Midbrain (tissue), 1 donor: ENCODE results near the gene EHD3.

Experiments used
- DNase-seq: peaks from one replicate; lab custom pipeline; 2025; lab: John Stamatoyannopoulos, UW

The EHD3 gene

DNA sequence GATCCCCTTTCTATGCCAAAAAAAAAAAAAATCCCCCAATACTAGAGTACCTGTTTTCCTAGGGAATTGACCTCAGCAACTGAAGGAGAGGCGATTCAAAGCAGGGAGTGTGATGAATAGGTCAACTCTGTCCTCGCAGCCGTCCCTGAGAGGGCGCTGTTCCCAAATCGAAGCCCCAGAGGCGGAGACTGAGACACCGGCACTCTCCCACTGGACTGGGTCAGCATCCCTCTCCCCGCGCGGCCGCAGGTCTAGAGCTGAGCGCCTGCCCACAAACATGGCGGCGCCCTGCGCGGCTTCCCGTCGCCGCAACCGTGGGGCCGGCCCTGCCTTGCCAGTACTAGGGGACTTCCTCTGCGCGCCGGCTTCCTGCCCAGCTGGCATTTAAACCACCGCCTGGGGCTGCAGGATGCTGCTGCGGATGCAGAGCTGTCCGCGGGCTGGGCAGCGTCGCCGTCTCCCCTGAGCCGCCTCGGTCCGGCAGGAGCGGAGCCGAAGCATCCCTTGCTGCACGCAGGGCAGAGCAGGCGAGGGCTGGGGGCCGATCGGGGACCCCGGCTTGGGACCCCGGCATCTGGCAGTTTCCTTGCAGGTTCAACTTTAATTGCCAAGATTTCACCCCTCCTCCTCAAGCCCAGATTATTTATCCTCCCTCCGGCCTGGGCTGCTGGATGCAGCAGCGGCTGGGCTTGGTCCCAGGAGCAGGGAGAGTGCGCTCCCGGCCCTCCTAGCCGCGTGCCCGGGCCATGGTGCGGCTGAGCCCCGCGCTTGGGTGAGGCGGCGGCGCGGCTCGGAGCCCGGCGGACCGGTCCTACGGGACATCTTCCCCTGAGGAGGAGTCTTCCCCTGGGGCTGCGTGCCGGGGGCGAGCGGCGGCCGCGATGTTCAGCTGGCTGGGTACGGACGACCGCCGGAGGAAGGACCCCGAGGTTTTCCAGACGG is at the start of gene EHD3:
Gene EHD3, plus strand, starts transcription at position 412 of the 942 bp plus-strand sequence. Its CDS starts 470 bp downstream, at position 882.
- DNase-seq = peak; percentile 93

DNA sequence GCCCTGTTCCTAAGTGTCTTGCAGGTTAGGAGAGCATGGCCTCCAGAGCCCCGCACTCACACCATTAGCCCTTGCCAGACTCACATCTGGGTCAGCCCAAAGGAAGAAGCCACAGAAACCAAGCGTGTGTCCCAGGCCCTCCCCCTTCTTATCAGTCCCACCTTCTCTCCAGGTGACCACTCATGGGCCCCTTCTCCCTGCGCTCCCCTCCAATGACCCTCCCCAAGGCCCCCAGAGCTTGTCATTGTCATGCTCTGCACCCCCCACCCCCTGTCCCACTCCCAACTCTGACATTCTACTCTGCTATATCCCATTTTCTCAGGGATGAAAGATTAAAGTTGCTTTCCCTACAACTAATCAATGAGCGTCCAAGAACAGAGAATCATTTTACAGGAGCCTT is 46.8 kb upstream of the EHD3 start:
- DNase-seq = no peak

DNA sequence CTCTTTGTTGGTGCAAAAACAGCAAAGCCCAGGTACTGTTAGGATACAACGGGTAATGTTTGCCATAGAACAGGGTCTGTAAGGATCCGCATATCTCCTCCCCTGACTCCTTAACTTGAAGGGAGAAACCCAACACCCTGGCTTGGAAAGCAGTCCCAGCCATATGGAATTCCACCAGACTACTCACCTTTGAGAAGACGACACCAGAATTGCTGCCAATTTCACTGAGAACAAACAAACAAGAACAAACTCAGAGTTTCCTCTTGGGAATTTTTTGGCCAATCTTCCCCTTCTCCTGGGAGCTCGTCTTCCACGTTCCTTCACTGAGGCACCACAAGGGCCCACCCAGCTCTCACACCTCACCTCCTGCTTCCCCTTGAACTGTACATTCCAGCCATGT is 45.8 kb upstream of the EHD3 start:
- DNase-seq = no peak

DNA sequence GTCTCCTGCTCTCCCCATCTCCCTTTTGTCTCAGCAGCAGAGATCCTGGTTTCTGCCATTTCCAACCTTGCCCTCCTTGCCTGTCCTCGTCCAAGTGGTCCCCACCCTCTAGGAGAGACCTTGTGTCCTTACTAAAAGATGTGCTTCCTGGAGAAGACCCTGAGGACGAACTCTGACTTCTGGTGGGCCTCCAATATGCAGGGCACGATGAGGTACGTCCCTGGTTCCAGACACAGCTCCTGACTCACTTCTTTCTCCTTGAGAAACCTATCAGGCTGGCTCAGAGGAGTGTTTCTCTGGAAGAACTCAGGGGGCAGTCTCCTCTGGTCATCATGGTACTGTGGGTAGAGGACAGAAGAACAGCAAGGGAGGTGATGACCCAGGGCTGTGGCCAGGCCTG is 44.8 kb upstream of the EHD3 start:
- no peak for DNase-seq

DNA sequence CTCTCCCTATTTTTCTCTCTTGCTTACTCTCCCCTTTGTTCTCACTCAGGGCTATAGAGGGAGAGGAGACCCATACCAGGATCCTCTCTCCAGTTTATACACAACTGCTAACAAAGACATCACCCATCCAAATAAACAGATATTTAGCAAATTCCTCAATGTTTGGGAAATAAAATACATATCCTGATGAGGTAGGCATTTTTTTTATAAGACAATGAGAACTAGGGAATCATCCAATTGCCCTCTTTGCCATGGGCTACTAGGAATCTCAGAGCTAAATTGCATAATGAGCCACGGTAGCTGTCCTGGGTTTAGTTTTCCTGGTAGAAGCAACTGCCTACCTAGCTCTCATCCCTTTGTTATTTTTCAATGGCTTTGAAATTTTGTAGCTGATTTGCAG is 43.8 kb upstream of the EHD3 start:
- DNase-seq = no peak

DNA sequence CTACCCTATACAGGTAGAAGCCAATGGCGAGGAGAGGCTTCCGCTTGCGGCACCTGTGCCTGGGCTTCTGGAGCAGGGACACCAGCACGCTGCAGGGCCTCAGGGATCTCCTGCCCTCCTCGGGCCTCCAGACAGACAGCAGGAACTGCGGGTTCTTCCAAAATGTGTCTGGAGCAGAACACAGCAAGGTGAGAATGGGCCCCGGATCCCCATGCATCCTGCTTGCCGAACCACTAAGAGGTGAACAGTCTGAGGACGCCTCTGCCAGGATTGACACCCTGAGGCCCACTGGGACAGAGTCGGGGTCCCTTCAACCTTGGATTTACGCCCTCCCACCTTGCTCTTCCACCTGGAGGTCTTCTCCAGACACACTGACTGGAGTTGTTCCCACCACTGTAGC is 42.0 kb upstream of the EHD3 start:
- DNase-seq = no peak

DNA sequence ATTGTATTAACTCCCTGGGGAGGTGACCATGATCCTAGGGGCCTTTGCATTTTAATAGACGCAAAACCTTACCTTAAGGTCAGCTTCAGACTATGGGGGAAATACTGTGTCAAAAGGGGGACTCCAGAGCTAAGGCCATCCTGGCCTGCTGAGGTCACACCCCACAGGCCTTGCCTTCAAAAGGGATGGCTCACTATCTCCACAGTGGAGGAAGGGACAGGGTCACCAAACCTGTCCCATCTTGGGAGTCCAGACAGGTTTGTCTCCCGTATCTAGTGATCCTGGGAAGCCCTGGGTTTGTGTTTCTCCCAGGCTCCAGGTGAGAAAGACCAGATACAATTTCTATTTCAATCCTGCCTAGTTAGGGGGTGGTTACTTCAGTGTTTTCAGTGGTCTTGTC is 41.6 kb upstream of the EHD3 start:
- DNase-seq = no peak

DNA sequence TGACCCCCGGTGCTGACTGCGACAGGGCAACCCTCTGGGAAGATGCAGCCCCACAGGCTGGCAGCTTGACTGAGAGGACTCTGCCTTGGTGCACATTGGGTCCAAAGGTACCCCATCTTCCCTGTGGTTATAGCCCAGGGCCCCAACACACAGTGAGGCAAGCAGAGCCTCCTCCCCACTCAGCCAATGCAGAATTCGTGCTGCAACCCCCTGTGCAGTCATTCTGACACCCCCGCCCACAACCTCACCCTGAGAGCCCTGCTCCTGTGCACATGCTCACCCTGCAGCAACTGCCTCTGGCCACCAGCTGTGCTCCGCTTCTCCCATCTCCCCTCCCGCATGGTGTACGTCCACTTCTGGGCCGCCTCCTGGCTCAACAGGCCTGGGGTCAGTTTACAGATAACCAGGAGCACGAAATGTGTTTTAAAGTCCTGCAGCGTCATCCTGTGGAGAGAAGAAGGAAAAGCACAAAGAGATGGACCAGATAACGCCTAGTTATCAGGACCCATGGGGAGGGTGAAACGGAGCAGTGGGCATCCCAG is 41.0 kb upstream of the EHD3 start:
- no peak for DNase-seq

DNA sequence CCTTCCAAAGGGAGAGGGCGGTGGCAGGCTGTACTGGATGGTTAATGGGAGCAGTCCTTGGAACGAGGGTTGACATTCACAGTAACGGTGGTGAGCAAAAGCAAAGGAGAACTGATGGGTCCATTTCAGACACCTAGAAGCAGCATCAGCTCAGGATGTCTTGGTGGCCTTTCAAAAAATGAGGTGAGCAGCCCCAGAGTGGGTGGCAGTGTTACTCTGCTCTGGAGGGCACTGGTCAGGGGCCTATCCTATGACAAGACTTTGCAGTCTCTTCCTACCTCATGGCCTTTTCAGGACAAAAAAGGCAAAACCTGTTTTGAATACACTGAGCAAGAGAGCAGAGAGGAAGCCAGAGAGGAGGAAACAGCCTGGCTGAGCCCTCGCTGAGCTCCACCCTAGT is 40.1 kb upstream of the EHD3 start:
- no peak for DNase-seq

DNA sequence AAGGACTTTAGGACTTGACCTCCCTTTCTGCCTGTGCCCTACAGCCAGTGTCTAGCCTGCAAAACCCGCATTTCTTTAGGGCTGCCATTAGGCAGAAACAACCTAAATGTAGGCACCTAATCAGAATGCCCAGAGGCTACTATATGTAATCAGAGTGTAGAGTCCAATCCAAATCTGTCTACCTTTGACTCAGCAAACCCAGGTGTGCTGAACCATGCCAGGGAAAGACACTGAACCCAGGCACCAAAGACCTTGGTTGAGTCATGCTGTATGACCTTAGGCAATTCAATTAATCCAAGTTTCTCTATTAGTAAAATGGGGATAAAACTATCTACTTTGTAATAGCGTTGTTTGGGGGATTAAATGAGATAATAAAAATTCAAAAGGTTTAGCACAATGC is 37.3 kb upstream of the EHD3 start:
- no peak for DNase-seq

DNA sequence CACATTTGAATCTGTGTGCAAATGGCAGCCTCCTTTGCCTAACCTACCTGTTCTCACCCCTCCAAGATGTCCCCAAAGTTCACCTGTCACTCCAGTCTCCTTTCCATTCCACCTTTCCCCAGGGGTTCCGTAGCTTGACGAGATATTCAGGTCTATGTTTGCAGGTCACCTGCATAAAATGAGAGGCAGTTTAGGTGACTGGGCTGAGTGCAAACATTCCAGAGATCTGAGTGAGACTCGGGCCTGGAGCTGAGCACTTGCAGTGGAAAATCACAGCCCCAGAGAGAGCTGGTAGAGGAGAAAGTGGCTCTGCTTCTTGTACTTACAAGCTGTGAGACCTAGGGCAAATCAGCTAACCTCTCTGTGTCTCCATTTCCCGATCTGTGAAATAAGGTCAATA is 36.8 kb upstream of the EHD3 start:
- no peak for DNase-seq

DNA sequence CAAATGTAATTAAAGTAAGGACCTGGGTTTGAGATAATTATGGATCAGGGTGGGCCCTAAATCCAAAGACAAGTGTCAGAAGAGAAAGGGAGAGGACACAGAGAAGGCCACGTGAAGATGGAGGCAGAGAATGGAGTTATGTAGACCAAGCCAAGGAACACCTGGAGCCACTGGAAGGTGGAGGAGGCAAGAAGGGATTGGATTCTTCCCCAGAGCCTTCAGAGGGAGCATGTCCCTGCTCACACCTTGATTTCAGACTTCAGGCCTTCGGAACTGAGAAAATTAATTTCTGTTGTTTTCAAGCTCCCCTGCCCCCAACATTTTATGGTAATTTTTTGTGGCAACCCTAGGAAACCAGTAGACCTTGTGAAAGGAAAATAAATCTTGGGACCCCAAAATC is 36.3 kb upstream of the EHD3 start:
- DNase-seq = no peak

DNA sequence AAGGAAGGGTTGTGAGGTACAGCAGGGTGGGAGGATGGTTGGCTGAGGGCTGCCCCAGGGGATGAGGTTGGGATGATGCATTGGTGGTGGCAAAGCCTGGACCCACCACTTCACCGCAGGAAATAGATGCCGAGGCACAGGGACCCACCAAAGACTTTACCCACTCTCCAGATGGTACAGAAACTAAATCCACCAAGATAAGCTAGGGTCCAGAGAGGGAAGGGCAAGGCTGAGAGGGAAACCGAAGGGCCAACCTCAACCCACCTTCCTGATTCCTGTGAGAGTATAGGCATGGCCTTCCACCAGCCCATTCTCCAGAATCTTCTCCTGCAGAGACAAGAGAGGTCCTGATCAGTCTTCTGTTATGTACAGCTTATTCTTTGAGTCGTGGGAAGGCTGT is 34.7 kb upstream of the EHD3 start:
- DNase-seq = no peak

DNA sequence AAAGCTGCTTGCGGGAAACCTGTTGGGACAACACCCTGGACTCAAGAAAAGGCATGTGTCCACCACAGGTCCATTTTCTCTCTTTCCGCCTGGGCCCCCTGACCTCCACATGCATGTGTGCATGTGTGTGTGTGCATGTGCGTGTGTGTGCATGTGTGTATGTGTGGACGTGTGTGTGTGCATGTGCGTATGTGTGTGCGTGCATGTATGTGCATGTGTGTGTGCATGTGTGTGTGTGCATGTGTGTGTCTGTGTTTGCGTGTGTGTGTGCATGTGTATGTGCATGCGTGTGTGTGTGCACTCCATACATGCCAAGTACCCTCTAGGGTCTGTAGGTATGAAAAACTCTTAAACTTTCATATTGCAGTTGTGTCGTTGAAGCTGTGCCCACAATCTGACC is 33.0 kb upstream of the EHD3 start:
- DNase-seq = no peak

DNA sequence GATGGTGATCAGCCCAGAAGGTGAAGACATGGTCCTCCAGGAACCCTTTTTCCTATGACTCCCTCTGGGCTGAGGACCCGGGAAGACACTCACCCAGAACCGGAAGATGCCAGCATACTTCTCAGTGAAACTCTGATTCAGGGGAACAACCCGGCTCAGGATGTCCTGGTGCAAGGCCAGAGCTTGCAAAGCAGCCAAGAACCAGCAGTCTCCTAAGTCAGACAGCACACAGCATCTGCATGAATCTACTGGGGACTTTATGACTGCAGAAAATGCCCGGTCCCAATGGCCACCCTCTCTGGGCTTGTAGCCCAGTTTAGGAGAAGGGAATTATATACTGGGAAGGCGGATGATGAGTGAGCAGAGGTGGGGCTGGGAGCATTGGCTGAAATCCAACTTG is 31.9 kb upstream of the EHD3 start:
- DNase-seq = no peak

DNA sequence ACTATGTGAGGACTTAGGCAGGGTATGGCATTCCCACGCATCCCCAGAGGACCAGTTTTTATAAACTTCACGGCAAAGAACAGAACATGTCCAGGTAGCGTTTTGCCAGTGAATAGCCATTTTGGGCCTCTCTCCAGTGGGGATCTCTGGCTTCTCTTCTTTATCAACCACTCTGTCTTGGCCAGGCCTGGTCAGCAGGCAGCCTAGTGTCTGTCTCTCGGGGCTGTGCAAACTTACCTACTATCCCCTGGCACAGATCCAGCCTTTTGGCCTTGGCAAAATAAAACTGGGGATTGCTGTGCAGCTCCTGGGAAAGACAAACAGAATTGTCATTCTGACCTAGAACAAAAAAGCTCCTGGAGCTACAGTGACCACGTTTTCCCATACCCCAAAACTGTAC is 31.1 kb upstream of the EHD3 start:
- no peak for DNase-seq

DNA sequence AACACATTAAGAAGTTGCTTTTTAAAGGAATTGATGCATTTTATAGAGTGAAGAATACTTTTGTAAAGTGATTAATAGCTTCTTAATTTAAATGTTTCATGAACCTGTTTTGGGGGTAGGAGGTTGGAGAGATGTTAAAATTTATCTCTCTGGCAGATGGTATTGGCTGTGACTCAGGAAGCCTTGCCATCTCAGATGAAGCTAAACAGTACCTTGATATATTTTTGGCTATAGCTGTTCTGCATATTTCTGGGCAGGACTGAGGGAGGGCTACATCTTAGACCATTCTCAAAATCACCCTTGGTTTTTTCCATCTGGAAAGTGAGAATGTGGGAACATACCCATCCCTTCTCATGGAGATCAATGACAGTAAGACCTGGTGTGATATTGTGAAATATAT is 30.0 kb upstream of the EHD3 start:
- no peak for DNase-seq

DNA sequence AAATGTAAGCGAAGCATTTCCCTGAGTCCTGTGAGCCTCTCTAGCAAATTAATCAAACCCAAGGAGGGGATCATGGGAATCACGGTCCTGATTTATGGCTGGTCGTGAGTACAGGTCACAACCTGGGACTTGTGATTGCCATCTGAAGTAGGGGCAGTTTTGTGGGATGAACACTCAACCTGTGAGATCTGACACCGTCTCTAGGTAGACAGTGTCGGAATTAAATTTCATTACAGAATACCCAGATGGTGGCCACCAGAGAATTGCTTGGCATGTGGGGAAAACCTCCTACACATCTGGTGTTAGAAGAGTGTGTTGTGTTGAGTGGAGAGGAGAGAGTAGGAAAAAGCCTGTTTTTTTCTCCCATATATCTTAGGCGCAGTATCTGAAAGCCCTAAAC is 29.2 kb upstream of the EHD3 start:
- no peak for DNase-seq

DNA sequence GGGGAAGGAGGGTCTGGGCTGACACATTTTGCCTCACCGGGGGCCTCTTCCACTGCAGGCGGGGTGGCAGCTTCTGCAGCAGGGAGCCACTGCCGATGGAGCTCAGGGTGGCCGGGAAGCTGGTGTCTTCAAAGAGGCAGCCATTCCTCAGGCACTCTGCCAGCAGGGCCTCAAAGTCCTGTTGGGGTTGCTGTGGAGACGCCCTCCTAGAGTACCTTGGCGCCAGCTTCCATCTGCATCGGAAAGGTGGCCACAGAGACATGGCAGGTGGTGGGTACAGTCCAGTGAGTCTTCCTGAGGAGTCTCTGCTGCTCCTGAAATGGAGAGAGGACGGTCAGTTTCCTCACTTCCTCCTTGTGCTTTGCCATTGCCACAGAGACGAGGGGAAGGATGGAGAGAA is 28.8 kb upstream of the EHD3 start:
- no peak for DNase-seq

DNA sequence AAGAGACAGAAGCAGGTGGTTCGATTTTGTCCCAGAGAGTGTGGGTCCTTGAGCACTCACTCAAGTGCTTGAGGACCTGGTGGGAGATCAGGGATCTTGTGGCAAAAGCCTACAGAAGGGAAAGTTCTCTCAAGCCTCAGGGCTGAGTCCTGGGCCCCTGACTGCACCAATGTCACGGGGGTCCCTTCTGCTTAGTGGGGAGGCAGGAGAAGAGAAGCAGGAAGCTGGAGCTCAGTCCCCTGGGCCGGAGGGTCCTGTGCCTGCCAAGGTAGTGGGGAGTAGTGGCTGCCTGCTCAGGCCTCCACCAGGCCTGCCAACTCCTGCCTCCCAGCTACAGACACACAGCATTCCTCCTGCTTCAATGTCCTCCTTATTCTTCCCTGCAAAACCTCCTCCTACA is 28.3 kb upstream of the EHD3 start:
- DNase-seq = no peak

DNA sequence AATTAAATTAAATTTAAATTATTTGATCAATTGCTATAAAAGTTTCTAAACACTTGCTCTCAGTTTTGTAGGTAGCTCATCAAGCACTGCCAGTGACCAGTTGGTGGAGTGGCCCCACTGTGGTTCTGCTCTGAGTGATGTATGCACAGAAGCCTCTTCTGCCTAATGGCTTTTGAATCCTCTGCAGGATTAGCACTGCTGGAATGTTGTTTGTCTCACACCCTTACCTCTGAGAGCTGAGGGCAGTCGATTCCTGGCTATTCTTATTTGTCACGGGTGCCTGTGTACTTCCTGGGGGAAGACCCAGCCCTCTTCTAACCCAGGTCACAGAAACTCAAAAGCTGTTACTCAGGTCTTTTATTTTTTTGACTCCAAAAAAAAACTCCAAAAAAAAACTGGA is 26.2 kb upstream of the EHD3 start:
- no peak for DNase-seq

DNA sequence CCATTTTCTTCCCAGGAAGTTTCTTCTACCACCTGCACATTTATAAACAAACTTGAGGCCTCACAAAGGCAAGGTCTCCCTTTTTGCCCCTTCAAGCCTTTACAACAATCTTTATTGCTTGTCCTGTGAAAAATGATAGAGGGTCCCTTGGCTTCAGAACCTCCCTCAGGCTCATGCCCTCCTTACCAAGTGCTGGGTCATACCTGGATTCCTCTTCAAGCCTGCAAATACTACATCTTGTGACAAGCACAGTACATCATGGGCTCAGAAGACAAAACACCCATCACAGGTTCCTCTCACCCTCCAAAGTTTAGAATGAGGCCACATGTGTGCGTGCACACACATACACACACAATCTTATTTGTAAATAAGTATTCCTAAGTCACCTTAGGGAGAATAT is 25.7 kb upstream of the EHD3 start:
- no peak for DNase-seq

DNA sequence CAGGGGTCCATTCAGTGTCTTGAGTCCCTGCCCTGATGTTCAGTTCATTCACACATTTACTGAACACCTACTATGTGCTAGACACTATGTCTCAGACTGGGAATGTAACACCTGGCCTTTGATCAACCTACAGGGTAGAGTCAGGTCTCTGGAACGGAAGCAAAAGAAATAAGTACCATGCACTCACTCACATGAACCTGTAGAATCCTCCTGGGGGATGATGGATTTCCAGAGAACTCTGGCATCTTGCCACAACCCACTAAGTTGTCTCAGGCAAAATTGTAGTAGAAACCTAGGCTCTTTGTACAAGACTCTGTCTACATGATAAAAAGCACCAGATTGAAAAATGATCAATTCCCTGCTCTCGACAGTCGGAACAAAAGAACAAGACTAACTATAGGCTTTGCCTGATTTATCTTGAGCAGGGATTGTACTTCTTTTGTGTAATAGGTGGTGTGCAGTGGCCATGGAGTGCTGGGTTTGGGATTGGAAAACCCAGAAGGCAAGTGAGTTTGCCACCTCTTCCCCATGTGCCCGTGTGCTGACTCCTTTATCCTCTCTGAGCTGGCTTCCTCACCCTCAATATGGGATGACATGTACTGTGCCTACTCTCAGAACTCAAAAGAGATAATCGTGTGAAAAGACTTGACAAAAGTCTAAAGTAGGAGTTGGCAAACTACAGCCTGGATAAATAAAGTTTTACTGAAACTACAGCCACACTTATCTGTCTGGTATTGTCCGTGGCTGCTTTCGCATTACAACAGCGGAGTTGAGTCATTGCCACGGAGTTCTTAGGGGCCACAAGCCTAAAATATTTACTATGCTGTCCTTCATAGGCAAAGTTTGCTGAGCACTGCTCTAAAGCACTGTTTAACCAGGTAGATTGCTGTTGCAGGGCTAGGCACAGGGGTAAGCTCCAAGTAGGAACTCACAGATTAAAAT is 21.0 kb upstream of the EHD3 start:
- DNase-seq = no peak
